ENCODE results near the gene CIRBP. TPM values are rescaled to one million over a fixed set of nuclear protein-coding genes. Genes with fewer than 3 reads are reported as not detected.

The CIRBP gene
- total RNA-seq, 1 experiment from 2014 or later: 318 TPM

DNA sequence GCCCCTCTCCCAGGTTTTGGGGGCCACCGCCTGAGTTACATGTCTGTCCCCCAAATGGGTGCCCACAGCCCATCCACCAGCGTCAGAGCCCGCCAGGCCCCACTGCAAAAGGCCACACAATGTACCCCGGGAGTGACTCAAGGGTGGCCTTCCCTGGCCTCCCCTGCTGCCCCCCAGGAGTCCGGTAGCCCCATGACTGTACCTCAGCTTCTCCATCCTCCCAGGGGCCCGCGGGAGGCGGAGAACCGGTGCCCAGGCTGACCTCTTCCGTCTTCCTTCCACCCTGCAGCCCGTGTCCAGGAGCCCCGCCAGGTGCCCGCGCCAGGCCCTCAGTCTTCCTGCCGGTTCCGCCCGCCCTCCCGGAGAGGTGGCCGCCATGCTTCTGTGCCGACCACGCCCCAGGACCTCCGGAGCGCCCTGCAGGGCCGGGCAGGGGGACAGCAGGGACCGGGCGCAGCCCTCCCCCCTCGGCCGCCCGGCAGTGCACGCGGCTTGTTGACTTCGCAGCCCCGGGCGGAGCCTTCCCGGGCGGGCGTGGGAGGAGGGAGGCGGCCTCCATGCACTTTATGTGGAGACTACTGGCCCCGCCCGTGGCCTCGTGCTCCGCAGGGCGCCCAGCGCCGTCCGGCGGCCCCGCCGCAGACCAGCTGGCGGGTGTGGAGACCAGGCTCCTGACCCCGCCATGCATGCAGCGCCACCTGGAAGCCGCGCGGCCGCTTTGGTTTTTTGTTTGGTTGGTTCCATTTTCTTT lies 41.7 kb upstream of the CIRBP start:
- Histone ChIP-seq H3K4me1 (replicated peaks) (peaks cover 4% of the 10 kb centered on the region; the same call in 1 of the 2 replicates), H3K36me3 (peaks cover 54% of the 10 kb centered on the region), H3K4me3 (no peak overlapping the region), H3K9me3 (replicated peaks) (no peaks in the 10 kb centered on the region), H3K27ac (no peak overlapping the region), H3K27me3 (replicated peaks) (no peaks in the 10 kb centered on the region)
- no peak for DNase-seq (ENCODE audit: low read depth in 1 of 2, low spot score in 2 of 2)

GRCh38 chr19:1228161-1228957 lies 40.8 kb upstream of the CIRBP start:
- Histone ChIP-seq H3K4me1 (replicated peaks) (no peaks in the 10 kb centered on the region), H3K36me3 (peaks cover 46% of the 10 kb centered on the region)

DNA sequence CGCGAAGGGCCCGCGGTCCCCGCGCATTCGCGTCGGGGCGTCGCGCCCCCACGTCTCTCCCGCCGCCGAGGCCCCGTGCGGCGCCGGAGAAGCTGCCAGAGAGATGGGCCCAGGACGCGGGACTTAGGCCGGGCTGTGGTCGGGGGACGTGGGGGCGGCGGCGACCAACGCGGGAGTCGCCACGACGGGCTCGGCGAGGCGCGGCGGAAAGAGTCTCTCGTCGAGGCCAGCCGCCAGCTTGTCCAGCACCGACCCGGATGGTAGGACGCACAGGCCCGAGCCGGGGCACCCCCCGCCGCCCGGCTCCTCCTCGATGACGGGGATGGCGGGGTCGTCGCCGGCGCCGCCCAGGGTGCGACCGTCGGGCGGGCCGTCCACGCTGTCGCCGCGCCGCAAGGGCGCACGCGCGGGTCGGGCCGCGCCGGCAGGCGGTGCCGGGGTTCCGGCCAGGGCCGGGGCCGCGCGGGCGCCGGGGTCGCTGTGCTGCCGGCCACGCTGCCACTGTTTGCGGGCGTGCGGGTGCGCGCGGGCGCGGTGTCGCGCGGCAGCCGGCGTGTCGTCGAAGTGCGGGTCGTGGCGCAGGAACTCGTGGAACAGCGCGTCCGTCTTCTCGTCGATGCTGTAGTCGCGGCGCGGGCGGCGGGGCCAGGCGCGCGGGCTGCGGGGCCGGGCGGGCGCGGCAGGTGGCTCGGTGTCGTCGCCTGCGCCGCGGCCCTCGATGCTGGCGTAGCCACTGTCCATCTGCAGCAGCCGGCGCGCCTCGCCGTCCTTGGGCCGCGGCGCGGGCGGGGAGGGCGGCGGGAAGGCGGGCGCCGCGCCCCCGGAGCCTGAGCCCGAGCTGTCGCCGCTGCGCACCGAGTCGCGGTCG lies 39.8 kb upstream of the CIRBP start:
- Histone ChIP-seq H3K9me3 (replicated peaks) (no peaks in the 10 kb centered on the region), H3K36me3 (peaks cover 36% of the 10 kb centered on the region), H3K27me3 (replicated peaks) (no peaks in the 10 kb centered on the region), H3K4me3 (no peak overlapping the region), H3K27ac (no peak overlapping the region), H3K4me1 (replicated peaks) (no peaks in the 10 kb centered on the region)
- DNase-seq (ENCODE audit: low read depth in 1 of 2, low spot score in 2 of 2): no peak

More at GRCh38 chr19:1228161-1228957, 40.8 kb upstream of the CIRBP start:
- H3K4me3 ChIP-seq: no peak overlapping the region
- no peaks in the 10 kb centered on the region for H3K27me3 ChIP-seq (replicated peaks)
- no peak overlapping the region for H3K27ac ChIP-seq
- no peak for DNase-seq (ENCODE audit: low read depth in 1 of 2, low spot score in 2 of 2)
- no peaks in the 10 kb centered on the region for H3K9me3 ChIP-seq (replicated peaks)

DNA sequence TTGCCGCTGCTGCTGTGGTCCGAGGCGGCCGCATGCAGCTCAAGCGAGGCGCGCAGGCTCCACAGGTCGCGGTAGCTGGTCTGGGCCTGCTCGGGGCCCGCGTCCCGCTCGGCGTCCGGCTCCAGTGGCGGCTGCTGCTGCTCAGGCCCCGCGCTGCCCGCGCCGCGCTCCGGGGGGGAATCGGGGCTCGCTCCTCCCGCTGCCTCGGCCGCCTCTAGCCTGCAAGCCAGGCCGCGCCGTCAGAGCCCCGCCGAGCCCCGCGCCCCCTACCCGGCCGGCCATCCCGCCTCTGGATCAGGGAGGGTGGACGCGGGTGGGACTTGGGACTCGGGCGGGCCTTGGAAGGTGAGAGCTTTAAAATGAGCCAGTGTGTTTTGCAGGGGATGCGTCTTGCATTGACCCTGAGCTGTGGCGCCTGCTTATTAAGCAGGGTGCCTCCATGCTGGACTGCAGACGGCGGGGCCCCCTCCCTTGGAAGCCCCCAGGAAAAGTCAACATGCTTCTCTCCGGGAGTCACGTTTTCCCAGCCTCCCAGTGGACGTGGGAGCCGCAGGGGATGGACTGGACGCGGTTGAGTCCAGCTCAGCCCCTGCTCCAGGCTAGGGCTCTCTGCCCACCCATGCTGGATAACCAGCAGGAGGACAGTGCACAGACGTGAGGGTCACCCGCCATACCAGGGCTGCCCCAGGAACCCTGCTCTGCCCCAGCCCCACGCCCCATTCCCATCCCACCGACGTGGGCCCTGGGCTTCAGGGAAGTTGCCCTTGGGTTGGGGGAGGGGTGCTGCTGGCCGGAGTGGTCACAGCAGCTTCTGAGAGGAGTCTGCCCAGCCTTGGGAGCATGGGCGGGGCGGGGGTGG lies 39.0 kb upstream of the CIRBP start:
- H3K27ac ChIP-seq: no peak overlapping the region
- no peak overlapping the region for H3K4me3 ChIP-seq
- no peaks in the 10 kb centered on the region for H3K4me1 ChIP-seq (replicated peaks)
- no peaks in the 10 kb centered on the region for H3K9me3 ChIP-seq (replicated peaks)
- DNase-seq (ENCODE audit: low read depth in 1 of 2, low spot score in 2 of 2): no peak
- H3K27me3 ChIP-seq (replicated peaks): no peaks in the 10 kb centered on the region
- H3K36me3 ChIP-seq: peaks cover 36% of the 10 kb centered on the region

DNA sequence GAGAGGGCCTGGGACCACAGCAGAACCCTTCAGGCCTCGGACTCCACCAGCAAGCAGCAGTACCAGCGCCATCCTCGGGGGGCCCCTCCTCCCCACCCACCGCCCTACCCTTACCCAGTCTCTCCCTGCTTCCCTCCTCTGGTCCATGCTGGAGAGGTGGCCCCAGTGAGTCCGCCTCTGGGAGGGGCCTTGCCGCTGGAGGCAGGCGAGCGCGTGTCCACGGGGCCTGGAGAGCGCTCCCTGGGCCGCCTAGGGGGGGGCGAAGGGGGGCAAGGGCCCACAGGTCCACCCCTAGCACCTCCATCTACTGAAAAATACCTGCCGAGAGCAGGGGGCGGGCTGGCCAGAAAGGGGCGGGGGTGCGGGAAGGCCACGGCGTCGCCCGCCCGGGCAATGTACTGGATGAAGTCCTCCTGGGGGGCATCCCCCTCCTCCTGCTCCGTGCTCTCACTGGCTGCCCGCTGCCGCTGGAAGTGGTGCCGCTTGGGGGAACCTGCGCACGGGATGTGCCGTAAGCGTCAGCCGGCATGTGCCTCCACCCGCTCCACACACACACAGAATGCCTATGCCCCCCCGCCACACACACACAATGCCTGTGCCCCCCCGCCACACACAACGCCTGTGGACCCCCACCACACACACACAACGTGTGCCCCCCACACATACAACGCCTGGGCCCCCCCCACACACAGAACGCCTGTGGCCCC lies 38.2 kb upstream of the CIRBP start:
- no peak overlapping the region for H3K27ac ChIP-seq
- no peak for DNase-seq (ENCODE audit: low read depth in 1 of 2, low spot score in 2 of 2)
- no peaks in the 10 kb centered on the region for H3K9me3 ChIP-seq (replicated peaks)
- H3K4me1 ChIP-seq (replicated peaks): peaks cover 4% of the 10 kb centered on the region
- no peaks in the 10 kb centered on the region for H3K27me3 ChIP-seq (replicated peaks)
- H3K4me3 ChIP-seq: no peak overlapping the region
- peaks cover 33% of the 10 kb centered on the region for H3K36me3 ChIP-seq

DNA sequence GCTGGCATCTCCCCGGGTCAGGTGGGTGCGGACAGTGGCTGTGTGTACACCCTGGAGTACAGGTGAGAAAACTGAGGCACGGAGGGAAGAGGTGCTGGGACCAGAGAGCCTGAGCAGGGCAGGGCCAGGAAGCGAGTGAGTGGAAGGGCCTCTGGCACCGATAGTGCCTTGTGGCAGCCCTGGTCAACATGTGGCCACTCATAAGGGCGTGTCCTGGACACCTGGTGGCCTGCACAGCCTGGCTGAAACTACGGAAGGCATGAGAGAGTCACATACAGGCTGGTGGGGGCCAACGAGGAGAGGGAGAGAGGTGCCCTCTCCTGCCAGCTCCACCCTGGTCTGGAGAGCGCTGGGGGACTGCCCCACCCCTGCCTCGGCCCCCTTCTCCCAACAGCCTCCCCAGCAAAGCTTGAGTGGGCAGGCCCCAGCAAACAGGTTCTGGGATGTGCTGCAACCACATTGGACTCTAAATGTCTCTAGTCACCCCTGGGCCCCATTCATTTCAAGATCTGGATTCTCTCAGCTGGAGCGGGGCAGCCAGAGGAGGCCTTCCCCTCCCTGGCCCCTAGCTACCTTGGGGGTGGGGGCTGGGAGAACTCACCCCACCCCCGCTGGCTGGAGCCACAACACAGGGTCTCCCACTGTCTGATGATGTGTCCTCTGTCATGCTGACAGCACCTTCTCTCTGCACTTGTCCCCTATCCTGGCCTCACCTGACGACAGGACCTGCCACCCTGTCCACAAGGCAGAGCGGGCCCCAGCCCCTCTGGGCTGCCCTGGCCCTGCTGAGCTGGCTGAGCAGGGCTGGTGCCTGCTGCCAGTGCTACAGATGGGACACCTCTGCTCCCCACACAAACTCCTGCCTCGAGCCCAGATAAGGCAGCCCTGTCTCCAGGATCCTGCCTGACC lies 37.1 kb upstream of the CIRBP start:
- no peak for DNase-seq (ENCODE audit: low read depth in 1 of 2, low spot score in 2 of 2)
- Histone ChIP-seq H3K4me3 (no peak overlapping the region), H3K36me3 (peaks cover 22% of the 10 kb centered on the region), H3K27ac (no peak overlapping the region), H3K4me1 (replicated peaks) (peaks cover 13% of the 10 kb centered on the region), H3K27me3 (replicated peaks) (peaks cover under 1% of the 10 kb centered on the region; the same call in 1 of the 2 replicates), H3K9me3 (replicated peaks) (no peaks in the 10 kb centered on the region)

- H3K9me3 ChIP-seq (replicated peaks): no peaks in the 10 kb centered on the region
- H3K4me1 ChIP-seq (replicated peaks): peaks cover 20% of the 10 kb centered on the region
- H3K27me3 ChIP-seq (replicated peaks): peaks cover 5% of the 10 kb centered on the region
- peaks cover 15% of the 10 kb centered on the region for H3K36me3 ChIP-seq
- H3K27ac ChIP-seq: no peak overlapping the region
- no peak for DNase-seq (ENCODE audit: low read depth in 1 of 2, low spot score in 2 of 2)
- H3K4me3 ChIP-seq: no peak overlapping the region
Measured at GRCh38 chr19:1232652-1233072, 36.5 kb upstream of the CIRBP start.

DNA sequence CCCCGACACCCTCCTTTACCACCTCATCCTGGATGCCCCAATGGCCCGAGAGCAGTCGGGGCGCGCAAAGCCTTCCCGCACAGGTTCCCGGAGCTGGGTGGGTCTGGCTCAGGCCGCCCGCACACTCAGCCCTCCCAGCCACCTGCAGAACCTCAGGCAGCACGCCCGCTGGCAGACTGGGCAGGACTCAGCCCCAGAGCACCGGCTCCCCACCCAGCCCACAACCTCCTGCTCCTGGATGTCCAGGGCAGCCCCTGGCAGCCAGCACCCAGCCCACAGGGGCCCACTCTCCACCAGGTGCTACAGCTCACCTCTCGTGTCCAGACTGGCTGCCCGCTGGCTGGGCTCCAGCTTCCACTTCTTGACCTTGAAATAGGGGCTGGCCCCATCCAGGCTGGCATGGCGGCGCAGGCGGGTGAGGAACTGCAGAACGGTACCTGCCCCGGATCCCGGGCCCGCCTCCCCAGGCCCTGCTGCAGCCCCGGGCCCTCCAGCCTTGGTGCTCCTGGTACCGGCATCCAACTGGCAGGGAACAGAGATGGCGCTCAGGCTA lies 35.9 kb upstream of the CIRBP start:
- Histone ChIP-seq H3K27me3 (replicated peaks) (peaks cover 5% of the 10 kb centered on the region), H3K36me3 (peaks cover 11% of the 10 kb centered on the region), H3K4me3 (no peak overlapping the region), H3K9me3 (replicated peaks) (no peaks in the 10 kb centered on the region), H3K4me1 (replicated peaks) (peaks cover 22% of the 10 kb centered on the region), H3K27ac (no peak overlapping the region)
- no peak for DNase-seq (ENCODE audit: low read depth in 1 of 2, low spot score in 2 of 2)

- H3K4me3 ChIP-seq: no peak overlapping the region
- DNase-seq (ENCODE audit: low read depth in 1 of 2, low spot score in 2 of 2): no peak
- peaks cover 5% of the 10 kb centered on the region for H3K27me3 ChIP-seq (replicated peaks)
- H3K9me3 ChIP-seq (replicated peaks): no peaks in the 10 kb centered on the region
- H3K4me1 ChIP-seq (replicated peaks): peaks cover 24% of the 10 kb centered on the region
- no peak overlapping the region for H3K27ac ChIP-seq
- H3K36me3 ChIP-seq: peaks cover 10% of the 10 kb centered on the region
Measured at GRCh38 chr19:1234051-1234954, 34.8 kb upstream of the CIRBP start.

- peaks cover 10% of the 10 kb centered on the region for H3K36me3 ChIP-seq
- peaks cover 28% of the 10 kb centered on the region for H3K4me1 ChIP-seq (replicated peaks)
- H3K27ac ChIP-seq: no peak overlapping the region
- no peak for DNase-seq (ENCODE audit: low read depth in 1 of 2, low spot score in 2 of 2)
- H3K9me3 ChIP-seq (replicated peaks): no peaks in the 10 kb centered on the region
- H3K27me3 ChIP-seq (replicated peaks): peaks cover 5% of the 10 kb centered on the region
- H3K4me3 ChIP-seq: no peak overlapping the region
Measured at GRCh38 chr19:1234955-1235380, 34.2 kb upstream of the CIRBP start.
